GM19463 (cell line): ENCODE results near the gene TSPEAR.
"Not testable (repeated sequence)": the region's sequence is repeated elsewhere in the genome, so short reads cannot be mapped to it uniquely, and the experiment has no call there.

ENCODE experiments used
- ATAC-seq: cut with Tn5 transposase; IDR thresholded peaks from one replicate; pipeline ENCODE4 v1.9.1; 2021; ENCODE audit warnings: mild to moderate bottlenecking, moderate library complexity; ENCODE audit not compliant: unreplicated experiment

TSPEAR gene

GRCh38 chr21:44612669-44613229 lies 98.6 kb downstream of the TSPEAR start:
- ATAC-seq, result no peak

- ATAC-seq, result no peak
Measured at GRCh38 chr21:44612029-44612486, 99.3 kb downstream of the TSPEAR start, which contains the start of gene KRTAP10-8. Gene KRTAP10-8, plus strand, starts transcription at chr21:44612079. Its CDS starts 22 bp downstream, at chr21:44612101.

- no peak for ATAC-seq
Measured at GRCh38 chr21:44611551-44611950, 99.8 kb downstream of the TSPEAR start.

- not testable (repeated sequence) for ATAC-seq
Measured at GRCh38 chr21:44610157-44610843, 101.1 kb downstream of the TSPEAR start.

GRCh38 chr21:44609193-44609592 lies 102.2 kb downstream of the TSPEAR start:
- no peak for ATAC-seq

GRCh38 chr21:44606495-44606894 lies 104.9 kb downstream of the TSPEAR start:
- no peak for ATAC-seq

- no peak for ATAC-seq
Measured at GRCh38 chr21:44603911-44604310, 107.5 kb downstream of the TSPEAR start.

- ATAC-seq, result no peak
Measured at GRCh38 chr21:44603109-44603875, 108.1 kb downstream of the TSPEAR start.

- ATAC-seq, result no peak
Measured at GRCh38 chr21:44602463-44602850, 108.9 kb downstream of the TSPEAR start.

GRCh38 chr21:44601596-44602462 lies 109.5 kb downstream of the TSPEAR start:
- ATAC-seq, result no peak

- not testable (repeated sequence) for ATAC-seq
Measured at GRCh38 chr21:44601091-44601490, 110.3 kb downstream of the TSPEAR start.

GRCh38 chr21:44600118-44600978 lies 111.0 kb downstream of the TSPEAR start, which contains the start of gene KRTAP10-7:
Gene KRTAP10-7, plus strand, starts transcription at chr21:44600597. Its CDS starts 25 bp downstream, at chr21:44600622.
- ATAC-seq, result not testable (repeated sequence)

GRCh38 chr21:44599264-44600029 lies 111.9 kb downstream of the TSPEAR start:
- no peak for ATAC-seq

- no peak for ATAC-seq
Measured at GRCh38 chr21:44598061-44598460, 113.3 kb downstream of the TSPEAR start.

GRCh38 chr21:44596068-44596725 lies 115.2 kb downstream of the TSPEAR start:
- ATAC-seq, result no peak

- ATAC-seq, result no peak
Measured at GRCh38 chr21:44595524-44595923, 115.8 kb downstream of the TSPEAR start.

- no peak for ATAC-seq
Measured at GRCh38 chr21:44594406-44594916, 116.9 kb downstream of the TSPEAR start.
